CD4-positive, alpha-beta T cell (primary cell): Measurements from ENCODE around the gene BLOC1S5. TPM values are rescaled to one million over a fixed set of nuclear protein-coding genes. Genes with fewer than 3 reads are reported as not detected.

Experiments used
- ATAC-seq: fragments of 200-7000 bp; cut with Tn5 transposase; one replicate; pipeline ENCODE4 v1.10.0; 2022; ENCODE audit warnings: mild to moderate bottlenecking; ENCODE audit not compliant: poor library complexity
- CTCF ChIA-PET: fragments of 350-600 bp; sonication (Branson Sonifier 250); formaldehyde crosslinking; loops from one replicate; lab custom pipeline; 2021; ENCODE audit warnings: antibody characterized with exemption, inconsistent platforms; lab: Charles Lee
- POLR2A ChIA-PET: fragments of 350-600 bp; sonication (Branson Sonifier 250); formaldehyde crosslinking; loops from one replicate; lab custom pipeline; 2021; ENCODE audit warnings: antibody characterized with exemption, inconsistent platforms; lab: Charles Lee
- DNase-seq, 14 experiments: peaks; one replicate each; pipeline ENCODE4 v3.0.0-alpha.2; 2013 to 2020; ENCODE audit warnings: mixed read lengths in 2 of 14
- H3K27ac ChIP-seq, 2 donors: one replicate each; pipeline versions ENCODE4 v1.5.1 to v1.7.0; 2013; ENCODE audit warnings: low read length in 2 of 2, low read depth in 1 of 2, mild to moderate bottlenecking in 1 of 2
- H3K27me3 ChIP-seq, 2 experiments: 1 replicate in 1 of 2; 2 replicates in 1 of 2; pipeline versions ENCODE4 v1.6.1 to v1.7.0; 2013; ENCODE audit warnings: low read length in 2 of 2, control low read depth in 1 of 2, mild to moderate bottlenecking in 1 of 2, moderate library complexity in 1 of 2; ENCODE audit not compliant: insufficient read depth in 2 of 2, control insufficient read depth in 1 of 2
- H3K36me3 ChIP-seq: one replicate; pipeline ENCODE4 v1.6.1; 2013; ENCODE audit warnings: low read length, control low read depth; ENCODE audit not compliant: insufficient read depth
- H3K4me1 ChIP-seq: one replicate; pipeline ENCODE4 v1.6.1; 2013; ENCODE audit warnings: low read length, control low read depth; ENCODE audit not compliant: insufficient read depth
- H3K4me3 ChIP-seq: one replicate; pipeline ENCODE4 v1.5.1; 2013; ENCODE audit warnings: mild to moderate bottlenecking, low read length, moderate library complexity
- H3K9me3 ChIP-seq, 2 experiments: 1 replicate in 1 of 2; 2 replicates in 1 of 2; pipeline versions ENCODE4 v1.6.1 to v1.7.0; 2013; ENCODE audit warnings: low read length in 2 of 2, mild to moderate bottlenecking in 2 of 2, control low read depth in 1 of 2, moderate library complexity in 1 of 2; ENCODE audit not compliant: control insufficient read depth in 1 of 2, insufficient read depth in 1 of 2
- H3K27ac Mint-ChIP-seq: one replicate; pipeline ENCODE4 v1.8.0; 2020; ENCODE audit warnings: mixed read lengths
- H3K27me3 Mint-ChIP-seq: one replicate; pipeline ENCODE4 v1.8.0; 2021; ENCODE audit warnings: mixed read lengths
- H3K36me3 Mint-ChIP-seq: one replicate; pipeline ENCODE4 v1.8.0; 2021; ENCODE audit warnings: low read depth, mixed read lengths
- H3K4me1 Mint-ChIP-seq: one replicate; pipeline ENCODE4 v1.8.0; 2021; ENCODE audit warnings: low read depth, mixed read lengths
- H3K4me3 Mint-ChIP-seq: one replicate; pipeline ENCODE4 v1.8.0; 2020; ENCODE audit warnings: mild to moderate bottlenecking, mixed read lengths
- H3K9me3 Mint-ChIP-seq: one replicate; pipeline ENCODE4 v1.8.0; 2020; ENCODE audit warnings: mixed read lengths
- intact Hi-C, 2 experiments: fragments of 100-400 bp; cut with DNase I in 1 of 2; cut with micrococcal nuclease in 1 of 2; formaldehyde crosslinking; loops; one replicate each; pipeline versions ENCODE4 v1.15.1 to v1.9.0; 2023 to 2025; cut with DNase I, micrococcal nuclease
- total RNA-seq, 174 experiments: library from RNA in 2 of 174; stranded (reverse) in 2 of 174; gene quantifications; one replicate each; pipeline ENCODE4 v1.2.3 and lab custom pipeline; 2021 to 2026
- TF ChIP-seq, protein P1 (sequence below): fragments of 200-600 bp; IDR thresholded peaks from one replicate; pipeline ENCODE4 v1.8.0; 2022; ENCODE audit warnings: antibody characterized with exemption, mild to moderate bottlenecking

The BLOC1S5 gene
- total RNA-seq, 2 experiments from 2014 or later, result 5.7 to 7.2 TPM

DNA sequence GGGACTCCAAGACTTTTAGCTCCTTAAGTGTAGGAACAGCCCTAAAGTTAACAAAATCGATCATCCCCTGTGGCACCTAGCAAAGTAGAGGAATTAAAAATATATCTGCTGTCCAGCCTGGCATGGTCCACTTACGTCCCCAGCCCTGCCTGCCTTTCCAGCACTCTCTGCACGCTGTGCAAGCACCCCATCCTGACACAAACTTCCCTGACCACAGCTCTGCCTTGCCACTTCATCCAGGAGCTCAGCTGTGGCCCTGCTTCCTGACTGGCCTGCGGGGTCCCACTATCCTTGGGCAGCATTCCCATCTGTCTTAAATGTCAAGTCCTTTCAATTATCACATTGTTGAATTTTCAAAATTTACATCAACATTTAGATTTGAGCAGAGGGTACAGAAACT lies 39.0 kb downstream of the BLOC1S5 start:
- no peaks in the 10 kb centered on the region for H3K9me3 ChIP-seq
- intact Hi-C loops, result no loop called here
- no peak overlapping the region for H3K4me3 ChIP-seq
- H3K27me3 Mint-ChIP-seq, result no peaks in the 10 kb centered on the region
- ChIA-PET POLR2A (no interaction called here), CTCF (no interaction called here)
- H3K27ac ChIP-seq, result no peak overlapping the region
- H3K27ac Mint-ChIP-seq, result no peak overlapping the region
- TF ChIP-seq, protein P1, sequence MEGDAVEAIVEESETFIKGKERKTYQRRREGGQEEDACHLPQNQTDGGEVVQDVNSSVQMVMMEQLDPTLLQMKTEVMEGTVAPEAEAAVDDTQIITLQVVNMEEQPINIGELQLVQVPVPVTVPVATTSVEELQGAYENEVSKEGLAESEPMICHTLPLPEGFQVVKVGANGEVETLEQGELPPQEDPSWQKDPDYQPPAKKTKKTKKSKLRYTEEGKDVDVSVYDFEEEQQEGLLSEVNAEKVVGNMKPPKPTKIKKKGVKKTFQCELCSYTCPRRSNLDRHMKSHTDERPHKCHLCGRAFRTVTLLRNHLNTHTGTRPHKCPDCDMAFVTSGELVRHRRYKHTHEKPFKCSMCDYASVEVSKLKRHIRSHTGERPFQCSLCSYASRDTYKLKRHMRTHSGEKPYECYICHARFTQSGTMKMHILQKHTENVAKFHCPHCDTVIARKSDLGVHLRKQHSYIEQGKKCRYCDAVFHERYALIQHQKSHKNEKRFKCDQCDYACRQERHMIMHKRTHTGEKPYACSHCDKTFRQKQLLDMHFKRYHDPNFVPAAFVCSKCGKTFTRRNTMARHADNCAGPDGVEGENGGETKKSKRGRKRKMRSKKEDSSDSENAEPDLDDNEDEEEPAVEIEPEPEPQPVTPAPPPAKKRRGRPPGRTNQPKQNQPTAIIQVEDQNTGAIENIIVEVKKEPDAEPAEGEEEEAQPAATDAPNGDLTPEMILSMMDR, result no peak
- H3K9me3 Mint-ChIP-seq, result no peaks in the 10 kb centered on the region
- peaks cover 18% of the 10 kb centered on the region for H3K36me3 ChIP-seq
- no peaks in the 10 kb centered on the region for H3K27me3 ChIP-seq
- no peak overlapping the region for H3K4me3 Mint-ChIP-seq
- peaks cover 18% of the 10 kb centered on the region for H3K4me1 Mint-ChIP-seq
- peaks cover 60% of the 10 kb centered on the region for H3K36me3 Mint-ChIP-seq
- H3K4me1 ChIP-seq, result no peaks in the 10 kb centered on the region
- no peak for DNase-seq
- no peak for ATAC-seq

DNA sequence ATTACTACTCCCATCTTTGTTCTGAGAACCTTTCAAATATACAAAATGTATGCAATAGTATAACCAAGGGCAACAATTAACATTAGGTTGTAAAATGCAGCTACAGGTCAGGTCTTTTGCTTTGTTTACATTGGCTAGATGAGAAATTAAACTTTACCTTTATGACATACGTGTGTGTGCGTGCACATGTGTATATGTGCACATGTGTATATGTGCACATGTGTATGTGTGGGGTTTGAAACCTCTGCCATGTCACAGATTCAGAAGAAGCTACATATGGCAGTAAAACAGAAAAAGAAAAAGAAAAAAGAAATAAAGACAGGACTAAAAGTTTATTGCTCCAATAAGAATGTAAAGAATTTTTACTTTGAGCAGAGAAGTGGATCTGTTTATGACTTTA lies 40.6 kb downstream of the BLOC1S5 start:
- H3K4me3 Mint-ChIP-seq, result no peak overlapping the region
- no peaks in the 10 kb centered on the region for H3K9me3 Mint-ChIP-seq
- Histone ChIP-seq H3K9me3 (no peaks in the 10 kb centered on the region), H3K4me1 (no peaks in the 10 kb centered on the region), H3K36me3 (peaks cover 18% of the 10 kb centered on the region), H3K27me3 (no peaks in the 10 kb centered on the region), H3K4me3 (no peak overlapping the region), H3K27ac (no peak overlapping the region)
- DNase-seq (no peak), ATAC-seq (no peak)
- TF ChIP-seq, protein P1, result no peak
- H3K4me1 Mint-ChIP-seq, result peaks cover 8% of the 10 kb centered on the region
- intact Hi-C loops, result no loop called here
- CTCF ChIA-PET, result no interaction called here
- H3K27me3 Mint-ChIP-seq, result no peaks in the 10 kb centered on the region
- H3K36me3 Mint-ChIP-seq, result peaks cover 64% of the 10 kb centered on the region
- no peak overlapping the region for H3K27ac Mint-ChIP-seq
- POLR2A ChIA-PET, result no interaction called here

DNA sequence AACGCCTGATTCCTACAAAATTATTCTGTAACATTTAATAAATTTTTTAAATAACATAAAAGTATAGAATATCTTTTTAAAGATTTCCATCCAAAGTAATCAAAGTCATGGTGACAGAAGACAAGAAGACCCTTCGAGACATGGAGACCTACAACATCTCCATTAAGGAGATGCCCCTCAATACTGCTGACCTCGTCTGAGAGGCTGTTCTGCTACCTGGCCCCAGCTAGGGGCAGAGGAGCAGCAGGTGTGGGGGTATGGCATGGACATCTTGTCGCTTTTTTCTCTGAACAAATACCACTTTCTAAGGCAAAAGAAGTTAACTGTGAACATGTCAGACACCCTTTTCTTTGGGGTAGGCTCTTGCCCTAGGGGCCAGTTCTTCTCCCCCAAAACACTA lies 44.1 kb downstream of the BLOC1S5 start:
- peaks cover 22% of the 10 kb centered on the region for H3K4me1 Mint-ChIP-seq
- ChIA-PET CTCF (no interaction called here), POLR2A (no interaction called here)
- Histone ChIP-seq H3K36me3 (peaks cover 16% of the 10 kb centered on the region), H3K4me1 (no peaks in the 10 kb centered on the region), H3K4me3 (no peak overlapping the region), H3K27ac (no peak overlapping the region), H3K27me3 (no peaks in the 10 kb centered on the region), H3K9me3 (no peaks in the 10 kb centered on the region)
- H3K4me3 Mint-ChIP-seq, result no peak overlapping the region
- TF ChIP-seq, protein P1, result no peak
- DNase-seq, result no peak
- no peaks in the 10 kb centered on the region for H3K9me3 Mint-ChIP-seq
- H3K27ac Mint-ChIP-seq, result no peak overlapping the region
- ATAC-seq, result no peak
- H3K36me3 Mint-ChIP-seq, result peaks cover 62% of the 10 kb centered on the region
- H3K27me3 Mint-ChIP-seq, result no peaks in the 10 kb centered on the region
- intact Hi-C loops, result no loop called here
